ENCODE measurements around the gene GOLGA6L10. TPM values are rescaled to one million over a fixed set of nuclear protein-coding genes. Genes with fewer than 3 reads are reported as not detected.

The GOLGA6L10 gene
- total and polyA plus RNA-seq, 2 donors (not counting 1 experiment from before 2014, with no cell fraction given): 0.16 to 0.99 TPM

- TF ChIP-seq EZH2 (IDR thresholded peaks at IDR 0.05; ENCODE audit: low read length, missing control alignments) (no peak), CTCF (conservative IDR thresholded peaks at IDR 0.05 in 1 of 2, IDR thresholded peaks at IDR 0.05 in 1 of 2; ENCODE audit: low read depth in 1 of 2, low read length in 2 of 2) (no peak)
- Histone ChIP-seq H2AFZ (ENCODE audit: low read length) (no peak overlapping the region), H3K9ac (ENCODE audit: insufficient read depth, low read length) (no peak overlapping the region), H3K36me3 (ENCODE audit: control insufficient read depth, insufficient read depth, low read length) (no peaks in the 10 kb centered on the region), H4K20me1 (ENCODE audit: control insufficient read depth, extremely low read depth, insufficient read depth, low read length) (no peaks in the 10 kb centered on the region), H3K27me3 (ENCODE audit: control insufficient read depth, insufficient read depth, low read length) (no peaks in the 10 kb centered on the region), H3K27ac (ENCODE audit: insufficient read depth, low read length) (no peak overlapping the region), H3K4me3 (replicated peaks in 1 of 4; ENCODE audit: control extremely low read depth in 1 of 4, insufficient read depth in 1 of 4, low read depth in 3 of 4, low read length in 4 of 4) (no peak overlapping the region), H3K9me3 (ENCODE audit: control insufficient read depth, insufficient read depth, low read depth, low read length) (no peaks in the 10 kb centered on the region), H3K79me2 (ENCODE audit: control insufficient read depth, insufficient read depth, low read length) (no peaks in the 10 kb centered on the region), H3K4me1 (ENCODE audit: control insufficient read depth, extremely low read depth, insufficient read depth, low read length) (no peaks in the 10 kb centered on the region), H3K4me2 (ENCODE audit: extremely low read depth, insufficient read depth, low read length) (no peak overlapping the region)
- no peak for DNase-seq (ENCODE audit: low read depth in 2 of 2)
Observed at GRCh38 chr15:82304778-82305090, 44.5 kb downstream of the GOLGA6L10 start.

GRCh38 chr15:82303956-82304777 is 45.1 kb downstream of the GOLGA6L10 start:
- H2AFZ ChIP-seq (ENCODE audit: low read length): no peak overlapping the region

GRCh38 chr15:82301296-82302016 is 47.8 kb downstream of the GOLGA6L10 start:
- Histone ChIP-seq H3K27me3 (ENCODE audit: control insufficient read depth, insufficient read depth, low read length) (no peaks in the 10 kb centered on the region), H3K9me3 (ENCODE audit: control insufficient read depth, insufficient read depth, low read depth, low read length) (no peaks in the 10 kb centered on the region), H3K4me2 (ENCODE audit: extremely low read depth, insufficient read depth, low read length) (no peak overlapping the region), H3K79me2 (ENCODE audit: control insufficient read depth, insufficient read depth, low read length) (no peaks in the 10 kb centered on the region), H4K20me1 (ENCODE audit: control insufficient read depth, extremely low read depth, insufficient read depth, low read length) (no peaks in the 10 kb centered on the region), H3K36me3 (ENCODE audit: control insufficient read depth, insufficient read depth, low read length) (no peaks in the 10 kb centered on the region), H3K9ac (ENCODE audit: insufficient read depth, low read length) (no peak overlapping the region), H3K4me1 (ENCODE audit: control insufficient read depth, extremely low read depth, insufficient read depth, low read length) (no peaks in the 10 kb centered on the region), H3K4me3 (replicated peaks in 1 of 4; ENCODE audit: control extremely low read depth in 1 of 4, insufficient read depth in 1 of 4, low read depth in 3 of 4, low read length in 4 of 4) (no peak overlapping the region), H3K27ac (ENCODE audit: insufficient read depth, low read length) (no peak overlapping the region), H2AFZ (ENCODE audit: low read length) (no peak overlapping the region)
- TF ChIP-seq EZH2 (IDR thresholded peaks at IDR 0.05; ENCODE audit: low read length, missing control alignments) (no peak), CTCF (conservative IDR thresholded peaks at IDR 0.05 in 1 of 2, IDR thresholded peaks at IDR 0.05 in 1 of 2; ENCODE audit: low read depth in 1 of 2, low read length in 2 of 2) (no peak)
- no peak for DNase-seq (ENCODE audit: low read depth in 2 of 2)

More at GRCh38 chr15:82303956-82304777, 45.1 kb downstream of the GOLGA6L10 start:
- no peak for TF ChIP-seq EZH2 (IDR thresholded peaks at IDR 0.05; ENCODE audit: low read length, missing control alignments)
- DNase-seq (ENCODE audit: low read depth in 2 of 2): no peak
- H3K4me1 ChIP-seq (ENCODE audit: control insufficient read depth, extremely low read depth, insufficient read depth, low read length): no peaks in the 10 kb centered on the region
- no peak overlapping the region for H3K9ac ChIP-seq (ENCODE audit: insufficient read depth, low read length)
- H3K27me3 ChIP-seq (ENCODE audit: control insufficient read depth, insufficient read depth, low read length): no peaks in the 10 kb centered on the region
- H4K20me1 ChIP-seq (ENCODE audit: control insufficient read depth, extremely low read depth, insufficient read depth, low read length): no peaks in the 10 kb centered on the region
- H3K4me3 ChIP-seq (replicated peaks in 1 of 4; ENCODE audit: control extremely low read depth in 1 of 4, insufficient read depth in 1 of 4, low read depth in 3 of 4, low read length in 4 of 4): no peak overlapping the region
- no peaks in the 10 kb centered on the region for H3K36me3 ChIP-seq (ENCODE audit: control insufficient read depth, insufficient read depth, low read length)
- H3K79me2 ChIP-seq (ENCODE audit: control insufficient read depth, insufficient read depth, low read length): no peaks in the 10 kb centered on the region
- no peak overlapping the region for H3K4me2 ChIP-seq (ENCODE audit: extremely low read depth, insufficient read depth, low read length)
- H3K9me3 ChIP-seq (ENCODE audit: control insufficient read depth, insufficient read depth, low read depth, low read length): no peaks in the 10 kb centered on the region
- H3K27ac ChIP-seq (ENCODE audit: insufficient read depth, low read length): no peak overlapping the region
